SK-N-SH (cell line): ENCODE results near the gene ATOH1.

Experiments used
- CHD2 ChIP-seq: fragments of 150-350 bp; IDR thresholded peaks from 2 replicates; pipeline ENCODE4 v1.6.1; 2018; ENCODE audit warnings: low read length; ENCODE audit not compliant: partially characterized antibody
- EZH2phosphoT487 ChIP-seq: fragments of 200-600 bp; sonication (generic); IDR thresholded peaks from 2 replicates; pipeline ENCODE4 v1.6.1; 2017; ENCODE audit warnings: low read depth, mixed run types, mild to moderate bottlenecking, antibody characterized with exemption, moderate library complexity, borderline replicate concordance
- FOSL2 ChIP-seq: IDR thresholded peaks from 2 replicates; pipeline ENCODE4 v1.4.0; 2012; ENCODE audit warnings: low read depth, mild to moderate bottlenecking, moderate library complexity, borderline replicate concordance
- GABPA ChIP-seq: IDR thresholded peaks from 2 replicates; pipeline ENCODE4 v1.4.0; 2012; ENCODE audit warnings: low read depth, mild to moderate bottlenecking
- JUND ChIP-seq: IDR thresholded peaks from 2 replicates; pipeline ENCODE4 v1.4.0; 2012
- POLR2AphosphoS5 ChIP-seq: IDR thresholded peaks from 2 replicates; pipeline ENCODE4 v1.6.1; 2012; ENCODE audit warnings: low read depth, low read length
- RFX5 ChIP-seq: IDR thresholded peaks from 2 replicates; pipeline ENCODE4 v1.6.1; 2012; ENCODE audit warnings: mild to moderate bottlenecking, improper control_type of control experiment, low read length
- TAF1 ChIP-seq: IDR thresholded peaks from 2 replicates; pipeline ENCODE4 v1.6.1; 2012; ENCODE audit warnings: low read depth, mild to moderate bottlenecking, low read length, moderate library complexity, borderline replicate concordance
- TF ChIP-seq, protein P1 (sequence below): fragments of 150-350 bp; IDR thresholded peaks from 2 replicates; pipeline ENCODE4 v1.6.1; 2016; ENCODE audit warnings: mild to moderate bottlenecking, low read depth, low read length
- TF ChIP-seq, protein P2 (sequence below): IDR thresholded peaks from 2 replicates; pipeline ENCODE4 v1.4.0; 2012; ENCODE audit warnings: low read depth
- TF ChIP-seq, protein P3 (sequence below): fragments of 200-600 bp; sonication (generic); IDR thresholded peaks from 2 replicates; pipeline ENCODE4 v1.6.1; 2017; ENCODE audit warnings: antibody characterized with exemption, mild to moderate bottlenecking, moderate library complexity
- TF ChIP-seq, protein P4 (sequence below): fragments of 150-350 bp; IDR thresholded peaks from 2 replicates; pipeline ENCODE4 v1.6.1; 2017; ENCODE audit warnings: antibody characterized with exemption, low read length, low read depth, borderline replicate concordance

DNA sequence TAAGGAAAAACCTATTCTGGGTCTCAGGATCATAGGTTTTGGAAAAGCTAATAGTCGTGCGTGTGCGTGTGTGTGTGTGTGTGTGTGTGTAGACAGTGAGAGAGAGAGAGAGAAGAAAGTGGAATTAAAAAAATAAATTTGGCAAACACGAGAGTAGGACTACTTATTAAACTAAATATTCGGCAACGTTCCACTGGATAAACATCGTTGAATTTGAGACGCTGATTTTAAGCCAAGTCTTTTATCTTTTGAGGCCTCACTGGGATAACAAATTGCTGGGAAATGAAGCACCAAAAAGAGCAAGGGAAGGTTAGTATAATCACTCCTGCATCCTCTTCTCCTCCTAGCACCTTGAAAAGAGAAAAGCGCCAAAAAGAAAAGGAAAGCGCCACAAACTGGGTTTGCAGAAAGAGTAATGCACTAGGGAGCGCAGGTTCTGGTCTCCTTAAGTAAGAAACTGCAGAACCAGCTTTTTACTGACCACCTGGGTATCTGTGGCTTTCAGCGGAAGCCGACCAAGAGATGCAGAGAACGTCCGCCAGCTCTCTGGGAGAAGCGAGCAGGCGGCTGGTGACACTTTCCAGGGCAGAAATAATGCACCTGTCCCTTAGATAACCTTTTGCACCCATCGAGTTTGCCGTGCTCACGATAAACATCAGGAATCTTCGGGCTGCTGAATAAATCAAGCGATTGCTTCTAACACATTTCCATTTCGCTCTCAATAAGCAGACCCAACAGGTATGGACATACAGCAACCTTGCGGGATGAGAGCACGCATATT is 3.4 kb downstream of the ATOH1 start:
- TF ChIP-seq, protein P1, sequence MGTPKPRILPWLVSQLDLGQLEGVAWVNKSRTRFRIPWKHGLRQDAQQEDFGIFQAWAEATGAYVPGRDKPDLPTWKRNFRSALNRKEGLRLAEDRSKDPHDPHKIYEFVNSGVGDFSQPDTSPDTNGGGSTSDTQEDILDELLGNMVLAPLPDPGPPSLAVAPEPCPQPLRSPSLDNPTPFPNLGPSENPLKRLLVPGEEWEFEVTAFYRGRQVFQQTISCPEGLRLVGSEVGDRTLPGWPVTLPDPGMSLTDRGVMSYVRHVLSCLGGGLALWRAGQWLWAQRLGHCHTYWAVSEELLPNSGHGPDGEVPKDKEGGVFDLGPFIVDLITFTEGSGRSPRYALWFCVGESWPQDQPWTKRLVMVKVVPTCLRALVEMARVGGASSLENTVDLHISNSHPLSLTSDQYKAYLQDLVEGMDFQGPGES = no peak
- TF ChIP-seq, protein P2, sequence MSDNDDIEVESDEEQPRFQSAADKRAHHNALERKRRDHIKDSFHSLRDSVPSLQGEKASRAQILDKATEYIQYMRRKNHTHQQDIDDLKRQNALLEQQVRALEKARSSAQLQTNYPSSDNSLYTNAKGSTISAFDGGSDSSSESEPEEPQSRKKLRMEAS = no peak
- TF ChIP-seq, protein P3, sequence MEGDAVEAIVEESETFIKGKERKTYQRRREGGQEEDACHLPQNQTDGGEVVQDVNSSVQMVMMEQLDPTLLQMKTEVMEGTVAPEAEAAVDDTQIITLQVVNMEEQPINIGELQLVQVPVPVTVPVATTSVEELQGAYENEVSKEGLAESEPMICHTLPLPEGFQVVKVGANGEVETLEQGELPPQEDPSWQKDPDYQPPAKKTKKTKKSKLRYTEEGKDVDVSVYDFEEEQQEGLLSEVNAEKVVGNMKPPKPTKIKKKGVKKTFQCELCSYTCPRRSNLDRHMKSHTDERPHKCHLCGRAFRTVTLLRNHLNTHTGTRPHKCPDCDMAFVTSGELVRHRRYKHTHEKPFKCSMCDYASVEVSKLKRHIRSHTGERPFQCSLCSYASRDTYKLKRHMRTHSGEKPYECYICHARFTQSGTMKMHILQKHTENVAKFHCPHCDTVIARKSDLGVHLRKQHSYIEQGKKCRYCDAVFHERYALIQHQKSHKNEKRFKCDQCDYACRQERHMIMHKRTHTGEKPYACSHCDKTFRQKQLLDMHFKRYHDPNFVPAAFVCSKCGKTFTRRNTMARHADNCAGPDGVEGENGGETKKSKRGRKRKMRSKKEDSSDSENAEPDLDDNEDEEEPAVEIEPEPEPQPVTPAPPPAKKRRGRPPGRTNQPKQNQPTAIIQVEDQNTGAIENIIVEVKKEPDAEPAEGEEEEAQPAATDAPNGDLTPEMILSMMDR = no peak
- no peak for TF ChIP-seq TAF1
- no peak for TF ChIP-seq FOSL2
- no peak for TF ChIP-seq RFX5
- TF ChIP-seq GABPA = no peak
- TF ChIP-seq EZH2phosphoT487 = no peak
- TF ChIP-seq JUND = no peak
- TF ChIP-seq, protein P4, sequence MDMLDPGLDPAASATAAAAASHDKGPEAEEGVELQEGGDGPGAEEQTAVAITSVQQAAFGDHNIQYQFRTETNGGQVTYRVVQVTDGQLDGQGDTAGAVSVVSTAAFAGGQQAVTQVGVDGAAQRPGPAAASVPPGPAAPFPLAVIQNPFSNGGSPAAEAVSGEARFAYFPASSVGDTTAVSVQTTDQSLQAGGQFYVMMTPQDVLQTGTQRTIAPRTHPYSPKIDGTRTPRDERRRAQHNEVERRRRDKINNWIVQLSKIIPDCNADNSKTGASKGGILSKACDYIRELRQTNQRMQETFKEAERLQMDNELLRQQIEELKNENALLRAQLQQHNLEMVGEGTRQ = no peak
- TF ChIP-seq POLR2AphosphoS5 = no peak
- no peak for TF ChIP-seq CHD2
